ENCODE measurements around the gene KLF3. TPM values are rescaled to one million over a fixed set of nuclear protein-coding genes. Genes with fewer than 3 reads are reported as not detected.

The KLF3 gene
- polyA plus RNA-seq, 1 experiment = 11.4 TPM

GRCh38 chr4:38703635-38704034 is 39.6 kb downstream of the KLF3 start:
- ChIA-PET CTCF (no interaction called here), POLR2A (no interaction called here)
- no peak for TF ChIP-seq CTCF (IDR thresholded peaks at IDR 0.05; ENCODE audit: insufficient read depth, low read depth, low read length)
- DNase-seq (ENCODE audit: low read depth) = no peak
- H3K4me3 ChIP-seq (ENCODE audit: low read depth, low read length) = no peak overlapping the region
- no peaks in the 10 kb centered on the region for H3K36me3 ChIP-seq (ENCODE audit: control insufficient read depth, insufficient read depth, low read length)
- no peaks in the 10 kb centered on the region for H3K27me3 ChIP-seq (ENCODE audit: control insufficient read depth, insufficient read depth, low read length)

- no peak overlapping the region for H3K4me3 ChIP-seq (ENCODE audit: low read depth, low read length)
- ChIA-PET CTCF (interaction anchor here (0.6 to 1.2 kb wide), 3 partner anchors 9 to 369 kb away, joined by 3 to 4 read pairs (median 3); no protein-coding TSS in a partner anchor), POLR2A (no interaction called here)
- no peak for TF ChIP-seq CTCF (IDR thresholded peaks at IDR 0.05; ENCODE audit: insufficient read depth, low read depth, low read length)
- 0 out of 2 replicates have a peak, but pooled peaks cover 1% of the 10 kb centered on the region for H3K27me3 ChIP-seq (ENCODE audit: control insufficient read depth, insufficient read depth, low read length)
- no peaks in the 10 kb centered on the region for H3K36me3 ChIP-seq (ENCODE audit: control insufficient read depth, insufficient read depth, low read length)
- no peak for DNase-seq (ENCODE audit: low read depth)
Observed at GRCh38 chr4:38704622-38705154, 40.7 kb downstream of the KLF3 start.

- no peak for DNase-seq (ENCODE audit: low read depth)
- H3K36me3 ChIP-seq (ENCODE audit: control insufficient read depth, insufficient read depth, low read length) = no peaks in the 10 kb centered on the region
- 0 out of 2 replicates have a peak, but pooled peaks cover 1% of the 10 kb centered on the region for H3K27me3 ChIP-seq (ENCODE audit: control insufficient read depth, insufficient read depth, low read length)
- H3K4me3 ChIP-seq (ENCODE audit: low read depth, low read length) = no peak overlapping the region
- TF ChIP-seq CTCF (IDR thresholded peaks at IDR 0.05; ENCODE audit: insufficient read depth, low read depth, low read length) = no peak
- POLR2A ChIA-PET = no interaction called here
- CTCF ChIA-PET = no interaction called here
Observed at GRCh38 chr4:38706301-38706700, 42.3 kb downstream of the KLF3 start.

- Histone ChIP-seq H3K36me3 (ENCODE audit: control insufficient read depth, insufficient read depth, low read length) (no peaks in the 10 kb centered on the region), H3K4me3 (ENCODE audit: low read depth, low read length) (no peak overlapping the region), H3K27me3 (ENCODE audit: control insufficient read depth, insufficient read depth, low read length) (0 out of 2 replicates have a peak, but pooled peaks cover 1% of the 10 kb centered on the region)
- no peak for TF ChIP-seq CTCF (IDR thresholded peaks at IDR 0.05; ENCODE audit: insufficient read depth, low read depth, low read length)
- CTCF ChIA-PET = interaction anchor here (1.1 kb wide), 1 partner anchor 32 kb away, joined by 3 read pairs; no protein-coding TSS in a partner anchor
- no peak for DNase-seq (ENCODE audit: low read depth)
- POLR2A ChIA-PET = no interaction called here
Observed at GRCh38 chr4:38710053-38710452, 46.1 kb downstream of the KLF3 start.

GRCh38 chr4:38711066-38711465 is 47.1 kb downstream of the KLF3 start:
- CTCF ChIA-PET = interaction anchor here (1.1 kb wide), 2 partner anchors 12 to 31 kb away, joined by 3 read pairs; no protein-coding TSS in a partner anchor
- 0 out of 2 replicates have a peak, but pooled peaks cover 1% of the 10 kb centered on the region for H3K27me3 ChIP-seq (ENCODE audit: control insufficient read depth, insufficient read depth, low read length)
- POLR2A ChIA-PET = no interaction called here
- H3K4me3 ChIP-seq (ENCODE audit: low read depth, low read length) = no peak overlapping the region
- TF ChIP-seq CTCF (IDR thresholded peaks at IDR 0.05; ENCODE audit: insufficient read depth, low read depth, low read length) = no peak
- DNase-seq (ENCODE audit: low read depth) = no peak
- H3K36me3 ChIP-seq (ENCODE audit: control insufficient read depth, insufficient read depth, low read length) = no peaks in the 10 kb centered on the region
